Stimulated activated CD8-positive, alpha-beta memory T cell treated with anti-CD3 and anti-CD28 coated beads, Interleukin-15, amount 100 ng/mL, for 24 hours (primary cell): ENCODE results near the gene MINAR1.

Experiments
- DNase-seq: peaks from one replicate; pipeline ENCODE4 v3.0.0-alpha.2; 2020; ENCODE audit warnings: low read depth

The MINAR1 gene

GRCh38 chr15:79463043-79463780 is 31.1 kb downstream of the MINAR1 start:
- no peak for DNase-seq

- no peak for DNase-seq
Observed at GRCh38 chr15:79463781-79464270, 31.7 kb downstream of the MINAR1 start.

GRCh38 chr15:79466488-79466887 is 34.4 kb downstream of the MINAR1 start:
- no peak for DNase-seq

- DNase-seq, result no peak
Observed at GRCh38 chr15:79467865-79468586, 35.9 kb downstream of the MINAR1 start.

GRCh38 chr15:79472446-79472845 is 40.3 kb downstream of the MINAR1 start:
- DNase-seq, result no peak

GRCh38 chr15:79474252-79474651 is 42.1 kb downstream of the MINAR1 start:
- DNase-seq, result no peak

- no peak for DNase-seq
Observed at GRCh38 chr15:79475306-79475705, 43.2 kb downstream of the MINAR1 start.

- no peak for DNase-seq
Observed at GRCh38 chr15:79478108-79478507, 46.0 kb downstream of the MINAR1 start.

GRCh38 chr15:79479616-79480015 is 47.5 kb downstream of the MINAR1 start:
- no peak for DNase-seq

- no peak for DNase-seq
Observed at GRCh38 chr15:79481793-79482192, 49.7 kb downstream of the MINAR1 start.
